ENCODE data around the gene PSME1.
A peak's percentile ranks its signal among the peaks of the same experiment; 100 is the strongest.

PSME1 gene

GRCh38 chr14:24135834-24136683 lies at the start of gene PSME1:
PSME1 (plus strand) TSS chr14:24136194; CDS start chr14:24136263, 69 bp downstream.
- peak; percentile 84 for DNase-seq

GRCh38 chr14:24087004-24087403 lies 49.0 kb upstream of the PSME1 start:
- DNase-seq = no peak

GRCh38 chr14:24088095-24088494 lies 47.9 kb upstream of the PSME1 start:
- no peak for DNase-seq

- no peak for DNase-seq
These were observed 46.1 kb upstream of the PSME1 start for GRCh38 chr14:24089890-24090289.

GRCh38 chr14:24092110-24092504 lies 43.9 kb upstream of the PSME1 start:
- no peak for DNase-seq

GRCh38 chr14:24092505-24093206 lies 43.3 kb upstream of the PSME1 start:
- no peak for DNase-seq

GRCh38 chr14:24093207-24093900 lies 42.6 kb upstream of the PSME1 start:
- no peak for DNase-seq

GRCh38 chr14:24093901-24094840 lies 41.8 kb upstream of the PSME1 start, which contains the start of gene PCK2:
PCK2 (plus strand) TSS chr14:24094311; CDS start chr14:24094406, 95 bp downstream.
- DNase-seq = peak; percentile 97

- no peak for DNase-seq
These were observed 41.1 kb upstream of the PSME1 start for GRCh38 chr14:24094841-24095270.

- peak; percentile 23 for DNase-seq
These were observed 40.5 kb upstream of the PSME1 start for GRCh38 chr14:24095271-24096068.

- DNase-seq = no peak
These were observed 39.3 kb upstream of the PSME1 start for GRCh38 chr14:24096545-24097181.

GRCh38 chr14:24098229-24098926 lies 37.6 kb upstream of the PSME1 start:
- DNase-seq = no peak

- DNase-seq = peak; percentile 83
These were observed 36.8 kb upstream of the PSME1 start for GRCh38 chr14:24098927-24099813.

GRCh38 chr14:24100197-24100981 lies 35.6 kb upstream of the PSME1 start:
- no peak for DNase-seq

GRCh38 chr14:24100982-24101494 lies 35.0 kb upstream of the PSME1 start:
- no peak for DNase-seq

GRCh38 chr14:24102357-24103048 lies 33.5 kb upstream of the PSME1 start:
- DNase-seq = no peak

- no peak for DNase-seq
These were observed 32.5 kb upstream of the PSME1 start for GRCh38 chr14:24103451-24103850.
